CD4-positive, alpha-beta T cell treated with Interleukin-6 for 4 hours (primary cell): ENCODE measurements around the gene HGF.
"Not testable (repeated sequence)": the region's sequence is repeated elsewhere in the genome, so short reads cannot be mapped to it uniquely, and the experiment has no call there.

Source experiments
- DNase-seq: peaks from one replicate; pipeline ENCODE4 v3.0.0-alpha.2; 2020; ENCODE audit warnings: mixed read lengths

HGF gene

GRCh38 chr7:81775560-81775959, 5.7 kb upstream of the HGF start:
- DNase-seq: no peak

- no peak for DNase-seq
Observed at GRCh38 chr7:81774551-81774950, 4.7 kb upstream of the HGF start.

- no peak for DNase-seq
Observed at GRCh38 chr7:81770728-81771223, 929 bp upstream of the HGF start.

- DNase-seq: no peak
Observed at GRCh38 chr7:81768951-81769778, 682 bp downstream of the HGF start.

GRCh38 chr7:81767926-81768325, 1.9 kb downstream of the HGF start:
- no peak for DNase-seq

GRCh38 chr7:81761821-81762220, 8.0 kb downstream of the HGF start:
- DNase-seq: no peak

GRCh38 chr7:81761031-81761430, 8.8 kb downstream of the HGF start:
- DNase-seq: no peak

- DNase-seq: no peak
Observed at GRCh38 chr7:81754918-81755696, 14.7 kb downstream of the HGF start.

GRCh38 chr7:81753392-81753791, 16.5 kb downstream of the HGF start:
- no peak for DNase-seq

GRCh38 chr7:81752318-81752714, 17.5 kb downstream of the HGF start:
- no peak for DNase-seq

- no peak for DNase-seq
Observed at GRCh38 chr7:81751619-81752317, 18.1 kb downstream of the HGF start.

- DNase-seq: no peak
Observed at GRCh38 chr7:81745637-81746036, 24.2 kb downstream of the HGF start.

GRCh38 chr7:81744389-81744788, 25.5 kb downstream of the HGF start:
- no peak for DNase-seq

- no peak for DNase-seq
Observed at GRCh38 chr7:81743665-81744064, 26.2 kb downstream of the HGF start.

GRCh38 chr7:81743201-81743600, 26.6 kb downstream of the HGF start:
- no peak for DNase-seq

GRCh38 chr7:81740403-81740802, 29.4 kb downstream of the HGF start:
- no peak for DNase-seq

- DNase-seq: no peak
Observed at GRCh38 chr7:81736091-81736490, 33.8 kb downstream of the HGF start.

- no peak for DNase-seq
Observed at GRCh38 chr7:81725812-81726127, 44.1 kb downstream of the HGF start.

GRCh38 chr7:81725003-81725811, 44.6 kb downstream of the HGF start:
- DNase-seq: no peak

- not testable (repeated sequence) for DNase-seq
Observed at GRCh38 chr7:81722250-81722649, 47.6 kb downstream of the HGF start.

GRCh38 chr7:81721437-81721836, 48.4 kb downstream of the HGF start:
- no peak for DNase-seq

- no peak for DNase-seq
Observed at GRCh38 chr7:81719865-81720264, 50.0 kb downstream of the HGF start.
